K562 (cell line): ENCODE results near the gene PAQR4. TPM values are rescaled to one million over a fixed set of nuclear protein-coding genes. Genes with fewer than 3 reads are reported as not detected.

Experiments
- BRF1 ChIP-seq: IDR thresholded peaks from 3 replicates; pipeline ENCODE4 v1.6.1; 2011; ENCODE audit warnings: borderline replicate concordance, mild to moderate bottlenecking; ENCODE audit not compliant: insufficient read length; ENCODE audit errors: extremely low read depth
- ZNF3 ChIP-seq: fragments of 250-450 bp; sonication (Bioruptor Pico); IDR thresholded peaks from 2 replicates; pipeline ENCODE4 v1.5.0; 2021; ENCODE audit warnings: mild to moderate bottlenecking, moderate library complexity
- polyA plus RNA-seq, 8 experiments: library from polyadenylated mRNA; depleted of rRNA in 4 of 8; stranded (reverse) in 5 of 8; unstranded in 3 of 8; fragments of >200 nt; fragmentation: Nextera tagmentation in 2 of 8; fragmentation: Illumina TruSeq in 1 of 8; extraction: Ambion mirVana in 2 of 8; extraction: Trizol in 1 of 8; gene quantifications; 2 replicates each; pipeline versions ENCODE4 v1.2.1 to v1.2.3, GENCODE V29; 2011 to 2014; ENCODE audit warnings: inconsistent platforms in 1 of 8, missing spikeins in 1 of 8
- total RNA-seq, 7 experiments: library from RNA; depleted of rRNA in 6 of 7; stranded (reverse); fragments of >200 nt in 6 of 7; fragmentation: Illumina TruSeq in 2 of 7; extraction: Trizol in 2 of 7; gene quantifications; 2 replicates each; pipeline versions ENCODE4 v1.2.1 to v1.2.3, GENCODE V29; 2011 to 2021; ENCODE audit warnings: low replicate concordance in 1 of 7
- TF ChIP-seq, protein P1 (sequence below): fragments of 200-400 bp; formaldehyde crosslinking; IDR thresholded peaks from 2 replicates; pipeline ENCODE4 v1.6.1; 2017; ENCODE audit warnings: mild to moderate bottlenecking, low read depth, low read length, moderate library complexity
- TF ChIP-seq, protein P2 (sequence below), 2 experiments: fragments of 450-650 bp in 1 of 2; sonication (generic) in 1 of 2; formaldehyde crosslinking in 1 of 2; IDR thresholded peaks in 1 of 2; conservative IDR thresholded peaks in 1 of 2; 2 replicates each; pipeline versions ENCODE4 v1.6.1 to v1.8.1; 2016 to 2023; ENCODE audit warnings: mild to moderate bottlenecking in 2 of 2, moderate library complexity in 2 of 2, inconsistent platforms in 1 of 2, missing genetic modification reagents in 1 of 2
- TF ChIP-seq, protein P3 (sequence below), 2 experiments: fragments of 450-650 bp; IDR thresholded peaks; 2 replicates each; pipeline ENCODE4 v1.6.1; 2016; ENCODE audit warnings: mild to moderate bottlenecking in 2 of 2, borderline replicate concordance in 1 of 2, low read depth in 1 of 2, moderate library complexity in 1 of 2

Gene PAQR4
- total and polyA plus RNA-seq, 9 of the 15 experiments (the other 6 are each of a cell fraction or from before 2014, with no cell fraction given): 0.62 to 40.4 (median 19.5) TPM

GRCh38 chr16:3020604-3021448, 51.7 kb downstream of the PAQR4 start (continued):
- TF ChIP-seq, protein P1, sequence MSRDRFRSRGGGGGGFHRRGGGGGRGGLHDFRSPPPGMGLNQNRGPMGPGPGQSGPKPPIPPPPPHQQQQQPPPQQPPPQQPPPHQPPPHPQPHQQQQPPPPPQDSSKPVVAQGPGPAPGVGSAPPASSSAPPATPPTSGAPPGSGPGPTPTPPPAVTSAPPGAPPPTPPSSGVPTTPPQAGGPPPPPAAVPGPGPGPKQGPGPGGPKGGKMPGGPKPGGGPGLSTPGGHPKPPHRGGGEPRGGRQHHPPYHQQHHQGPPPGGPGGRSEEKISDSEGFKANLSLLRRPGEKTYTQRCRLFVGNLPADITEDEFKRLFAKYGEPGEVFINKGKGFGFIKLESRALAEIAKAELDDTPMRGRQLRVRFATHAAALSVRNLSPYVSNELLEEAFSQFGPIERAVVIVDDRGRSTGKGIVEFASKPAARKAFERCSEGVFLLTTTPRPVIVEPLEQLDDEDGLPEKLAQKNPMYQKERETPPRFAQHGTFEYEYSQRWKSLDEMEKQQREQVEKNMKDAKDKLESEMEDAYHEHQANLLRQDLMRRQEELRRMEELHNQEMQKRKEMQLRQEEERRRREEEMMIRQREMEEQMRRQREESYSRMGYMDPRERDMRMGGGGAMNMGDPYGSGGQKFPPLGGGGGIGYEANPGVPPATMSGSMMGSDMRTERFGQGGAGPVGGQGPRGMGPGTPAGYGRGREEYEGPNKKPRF: no peak
- TF ChIP-seq, protein P2, sequence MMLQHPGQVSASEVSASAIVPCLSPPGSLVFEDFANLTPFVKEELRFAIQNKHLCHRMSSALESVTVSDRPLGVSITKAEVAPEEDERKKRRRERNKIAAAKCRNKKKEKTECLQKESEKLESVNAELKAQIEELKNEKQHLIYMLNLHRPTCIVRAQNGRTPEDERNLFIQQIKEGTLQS (IDR thresholded peaks at IDR 0.05): peak; percentile 96
- TF ChIP-seq, protein P2 (CRISPR knock-in tag; conservative IDR thresholded peaks at IDR 0.05): 0 out of 2 replicates have a peak, but pooled peaks have one; percentile 11
- no peak for TF ChIP-seq ZNF3 (CRISPR knock-in tag)
- no peak for TF ChIP-seq BRF1
- TF ChIP-seq, protein P3, sequence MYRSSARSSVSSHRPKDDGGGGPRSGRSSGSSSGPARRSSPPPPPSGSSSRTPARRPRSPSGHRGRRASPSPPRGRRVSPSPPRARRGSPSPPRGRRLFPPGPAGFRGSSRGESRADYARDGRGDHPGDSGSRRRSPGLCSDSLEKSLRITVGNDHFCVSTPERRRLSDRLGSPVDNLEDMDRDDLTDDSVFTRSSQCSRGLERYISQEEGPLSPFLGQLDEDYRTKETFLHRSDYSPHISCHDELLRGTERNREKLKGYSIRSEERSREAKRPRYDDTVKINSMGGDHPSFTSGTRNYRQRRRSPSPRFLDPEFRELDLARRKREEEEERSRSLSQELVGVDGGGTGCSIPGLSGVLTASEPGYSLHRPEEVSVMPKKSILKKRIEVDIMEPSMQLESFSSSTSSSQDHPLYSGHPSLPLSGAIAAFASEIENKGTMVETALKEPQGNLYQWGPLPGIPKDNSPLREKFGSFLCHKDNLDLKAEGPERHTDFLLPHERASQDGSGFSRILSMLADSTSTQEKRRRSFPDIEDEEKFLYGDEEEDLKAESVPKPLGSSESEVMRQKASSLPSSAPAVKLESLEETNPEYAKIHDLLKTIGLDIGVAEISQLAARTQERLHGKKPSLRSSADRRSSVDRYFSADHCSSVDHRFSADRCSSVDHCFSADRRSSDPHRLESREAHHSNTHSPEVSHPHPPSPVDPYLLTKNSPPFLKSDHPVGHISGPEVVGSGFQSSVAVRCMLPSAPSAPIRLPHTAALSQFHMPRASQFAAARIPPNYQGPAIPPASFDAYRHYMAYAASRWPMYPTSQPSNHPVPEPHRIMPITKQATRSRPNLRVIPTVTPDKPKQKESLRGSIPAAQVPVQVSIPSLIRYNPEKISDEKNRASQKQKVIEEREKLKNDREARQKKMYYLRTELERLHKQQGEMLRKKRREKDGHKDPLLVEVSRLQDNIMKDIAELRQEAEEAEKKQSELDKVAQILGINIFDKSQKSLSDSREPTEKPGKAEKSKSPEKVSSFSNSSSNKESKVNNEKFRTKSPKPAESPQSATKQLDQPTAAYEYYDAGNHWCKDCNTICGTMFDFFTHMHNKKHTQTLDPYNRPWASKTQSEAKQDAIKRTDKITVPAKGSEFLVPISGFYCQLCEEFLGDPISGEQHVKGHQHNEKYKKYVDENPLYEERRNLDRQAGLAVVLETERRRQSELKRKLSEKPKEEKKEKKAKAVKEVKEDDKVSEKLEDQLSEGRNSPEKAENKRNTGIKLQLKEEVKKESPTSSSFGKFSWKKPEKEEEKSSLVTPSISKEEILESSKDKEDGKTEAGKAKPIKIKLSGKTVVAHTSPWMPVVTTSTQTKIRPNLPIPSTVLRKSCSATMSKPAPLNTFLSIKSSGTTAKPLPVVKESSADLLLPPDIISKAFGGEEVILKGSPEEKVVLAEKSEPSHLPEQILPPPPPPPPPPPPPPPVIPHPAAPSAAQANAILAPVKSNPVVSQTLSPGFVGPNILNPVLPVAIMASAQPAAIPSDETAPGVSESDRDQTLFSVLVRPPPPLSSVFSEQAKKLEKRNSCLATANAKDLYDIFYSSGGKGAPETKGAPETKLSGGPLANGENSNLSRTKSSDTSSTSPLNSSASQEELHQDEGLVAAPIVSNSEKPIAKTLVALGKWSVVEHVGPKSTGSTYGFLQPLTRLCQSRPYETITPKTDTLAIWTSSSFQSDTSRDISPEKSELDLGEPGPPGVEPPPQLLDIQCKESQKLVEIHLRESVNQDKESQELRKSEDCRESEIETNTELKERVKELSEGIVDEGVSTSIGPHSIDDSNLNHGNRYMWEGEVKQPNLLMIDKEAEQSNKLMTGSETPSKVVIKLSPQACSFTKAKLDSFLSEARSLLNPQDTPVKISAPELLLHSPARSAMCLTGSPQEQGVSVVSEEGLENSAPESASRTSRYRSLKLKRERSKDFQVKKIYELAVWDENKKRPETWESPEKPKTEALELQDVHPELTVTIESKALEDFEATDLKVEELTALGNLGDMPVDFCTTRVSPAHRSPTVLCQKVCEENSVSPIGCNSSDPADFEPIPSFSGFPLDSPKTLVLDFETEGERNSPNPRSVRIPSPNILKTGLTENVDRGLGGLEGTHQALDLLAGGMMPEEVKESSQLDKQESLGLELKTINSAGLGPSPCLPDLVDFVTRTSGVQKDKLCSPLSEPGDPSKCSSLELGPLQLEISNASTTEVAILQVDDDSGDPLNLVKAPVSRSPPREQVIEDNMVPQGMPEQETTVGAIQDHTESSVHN (IDR thresholded peaks at IDR 0.05; ENCODE audit: borderline replicate concordance in 1 of 2, low read depth in 1 of 2): 0 out of 4 replicates have a peak, but pooled peaks of 1 of the 2 experiments have one; percentile 19
